ENCODE results near the gene LGALSL.
A peak's percentile ranks its signal among the peaks of the same experiment; 100 is the strongest.

The LGALSL gene

GRCh38 chr2:64471600-64471999 is 17.6 kb downstream of the LGALSL start:
- DNase-seq (ENCODE audit: low spot score) = no peak

- no peak for DNase-seq (ENCODE audit: low spot score)
Observed at GRCh38 chr2:64472881-64473280, 18.9 kb downstream of the LGALSL start.

- no peak for DNase-seq (ENCODE audit: low spot score)
Observed at GRCh38 chr2:64474121-64474571, 20.2 kb downstream of the LGALSL start.

GRCh38 chr2:64474636-64475035 is 20.7 kb downstream of the LGALSL start:
- no peak for DNase-seq (ENCODE audit: low spot score)

GRCh38 chr2:64477037-64477436 is 23.1 kb downstream of the LGALSL start:
- DNase-seq (ENCODE audit: low spot score) = no peak

GRCh38 chr2:64477979-64478378 is 24.0 kb downstream of the LGALSL start:
- DNase-seq (ENCODE audit: low spot score) = no peak

- no peak for DNase-seq (ENCODE audit: low spot score)
Observed at GRCh38 chr2:64478502-64479230, 24.7 kb downstream of the LGALSL start.

GRCh38 chr2:64479259-64480117 is 25.5 kb downstream of the LGALSL start:
- no peak for DNase-seq (ENCODE audit: low spot score)

- no peak for DNase-seq (ENCODE audit: low spot score)
Observed at GRCh38 chr2:64481665-64482064, 27.7 kb downstream of the LGALSL start.

- DNase-seq (ENCODE audit: low spot score) = no peak
Observed at GRCh38 chr2:64482243-64482642, 28.3 kb downstream of the LGALSL start.

GRCh38 chr2:64482765-64483504 is 29.0 kb downstream of the LGALSL start:
- DNase-seq (ENCODE audit: low spot score) = no peak

GRCh38 chr2:64485331-64485730 is 31.4 kb downstream of the LGALSL start:
- no peak for DNase-seq (ENCODE audit: low spot score)

GRCh38 chr2:64485961-64486360 is 32.0 kb downstream of the LGALSL start:
- DNase-seq (ENCODE audit: low spot score) = no peak

- no peak for DNase-seq (ENCODE audit: low spot score)
Observed at GRCh38 chr2:64487256-64488049, 33.5 kb downstream of the LGALSL start.

GRCh38 chr2:64488050-64488974 is 34.4 kb downstream of the LGALSL start:
- peak; percentile 27 for DNase-seq (ENCODE audit: low spot score)

GRCh38 chr2:64489081-64489751 is 35.3 kb downstream of the LGALSL start:
- DNase-seq (ENCODE audit: low spot score) = no peak

GRCh38 chr2:64491426-64491825 is 37.5 kb downstream of the LGALSL start:
- DNase-seq (ENCODE audit: low spot score) = no peak

GRCh38 chr2:64492272-64492671 is 38.3 kb downstream of the LGALSL start:
- DNase-seq (ENCODE audit: low spot score) = no peak

GRCh38 chr2:64492821-64493220 is 38.9 kb downstream of the LGALSL start:
- no peak for DNase-seq (ENCODE audit: low spot score)

GRCh38 chr2:64493788-64494187 is 39.8 kb downstream of the LGALSL start:
- DNase-seq (ENCODE audit: low spot score) = no peak

All from putamen (tissue), 1 donor.